ENCODE results near the gene ZNF277.

The ZNF277 gene

GRCh38 chr7:112205343-112206237 lies 905 bp upstream of the ZNF277 start:
- Mint-ChIP-seq H3K9me3 (no peaks in the 10 kb centered on the region), H3K4me3 (peak overlapping the region; percentile 96), H3K36me3 (ENCODE audit: insufficient read depth) (peaks cover 9% of the 10 kb centered on the region), H3K27me3 (peaks cover 43% of the 10 kb centered on the region), H3K4me1 (peaks cover 32% of the 10 kb centered on the region), H3K27ac (ENCODE audit: low read depth) (no peak overlapping the region)
- DNase-seq (ENCODE audit: low spot score in 2 of 2) (peak; percentile 22 to 33), ATAC-seq (replicated peaks; ENCODE audit: extremely low read depth, poor library complexity, severe bottlenecking) (peak; percentile 13)

GRCh38 chr7:112206991-112207592 lies 597 bp downstream of the ZNF277 start:
- DNase-seq (ENCODE audit: low spot score in 2 of 2) (no peak), ATAC-seq (replicated peaks; ENCODE audit: extremely low read depth, poor library complexity, severe bottlenecking) (no peak)
- peaks cover 42% of the 10 kb centered on the region for H3K4me1 Mint-ChIP-seq
- peak overlapping the region; percentile 89 for H3K27ac Mint-ChIP-seq (ENCODE audit: low read depth)
- H3K9me3 Mint-ChIP-seq = no peaks in the 10 kb centered on the region
- H3K4me3 Mint-ChIP-seq = peak overlapping the region; percentile 96
- H3K36me3 Mint-ChIP-seq (ENCODE audit: insufficient read depth) = peaks cover 7% of the 10 kb centered on the region
- peaks cover 28% of the 10 kb centered on the region for H3K27me3 Mint-ChIP-seq

- Mint-ChIP-seq H3K4me1 (peaks cover 46% of the 10 kb centered on the region), H3K4me3 (peak overlapping the region; percentile 96), H3K9me3 (no peaks in the 10 kb centered on the region), H3K36me3 (ENCODE audit: insufficient read depth) (peaks cover 7% of the 10 kb centered on the region), H3K27ac (ENCODE audit: low read depth) (no peak overlapping the region), H3K27me3 (peaks cover 21% of the 10 kb centered on the region)
- DNase-seq (ENCODE audit: low spot score in 2 of 2) (no peak), ATAC-seq (replicated peaks; ENCODE audit: extremely low read depth, poor library complexity, severe bottlenecking) (no peak)
These were observed 1.3 kb downstream of the ZNF277 start for GRCh38 chr7:112207765-112208164.

GRCh38 chr7:112211348-112211907 lies 4.9 kb downstream of the ZNF277 start:
- Mint-ChIP-seq H3K36me3 (ENCODE audit: insufficient read depth) (peaks cover 4% of the 10 kb centered on the region), H3K27ac (ENCODE audit: low read depth) (no peak overlapping the region), H3K27me3 (no peaks in the 10 kb centered on the region), H3K4me3 (no peak overlapping the region), H3K9me3 (no peaks in the 10 kb centered on the region), H3K4me1 (peaks cover 34% of the 10 kb centered on the region)
- DNase-seq (ENCODE audit: low spot score in 2 of 2) (no peak), ATAC-seq (replicated peaks; ENCODE audit: extremely low read depth, poor library complexity, severe bottlenecking) (no peak)

DNA sequence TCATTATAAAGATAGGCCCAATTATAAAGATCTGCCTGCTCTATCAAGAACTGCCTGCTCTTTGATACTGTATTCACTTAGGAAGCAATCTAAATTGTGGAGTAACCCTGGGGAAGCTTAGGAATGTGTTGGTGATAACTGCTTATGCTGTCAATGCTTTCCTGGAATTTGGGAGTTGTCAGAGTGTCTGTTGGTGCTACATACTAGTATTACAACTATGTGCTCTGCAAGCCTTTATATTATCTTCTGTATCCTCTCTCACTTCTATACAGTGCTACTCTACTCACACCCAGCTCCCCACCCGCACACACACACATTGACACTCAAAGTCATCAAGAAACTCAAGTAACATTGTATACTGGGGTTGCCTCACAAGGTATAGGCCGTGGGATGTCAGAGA lies 6.1 kb downstream of the ZNF277 start:
- Mint-ChIP-seq H3K27me3 (no peaks in the 10 kb centered on the region), H3K4me3 (no peak overlapping the region), H3K9me3 (no peaks in the 10 kb centered on the region), H3K4me1 (peaks cover 32% of the 10 kb centered on the region), H3K36me3 (ENCODE audit: insufficient read depth) (no peaks in the 10 kb centered on the region), H3K27ac (ENCODE audit: low read depth) (no peak overlapping the region)
- ATAC-seq (replicated peaks; ENCODE audit: extremely low read depth, poor library complexity, severe bottlenecking) (no peak), DNase-seq (ENCODE audit: low spot score in 2 of 2) (no peak)

- H3K4me1 Mint-ChIP-seq = peaks cover 37% of the 10 kb centered on the region
- ATAC-seq (replicated peaks; ENCODE audit: extremely low read depth, poor library complexity, severe bottlenecking) = no peak
- no peak overlapping the region for H3K4me3 Mint-ChIP-seq
- H3K27me3 Mint-ChIP-seq = no peaks in the 10 kb centered on the region
- no peaks in the 10 kb centered on the region for H3K36me3 Mint-ChIP-seq (ENCODE audit: insufficient read depth)
- H3K9me3 Mint-ChIP-seq = no peaks in the 10 kb centered on the region
- H3K27ac Mint-ChIP-seq (ENCODE audit: low read depth) = no peak overlapping the region
- DNase-seq (ENCODE audit: low spot score in 2 of 2) = no peak
These were observed 7.2 kb downstream of the ZNF277 start for GRCh38 chr7:112213735-112214134.

DNA sequence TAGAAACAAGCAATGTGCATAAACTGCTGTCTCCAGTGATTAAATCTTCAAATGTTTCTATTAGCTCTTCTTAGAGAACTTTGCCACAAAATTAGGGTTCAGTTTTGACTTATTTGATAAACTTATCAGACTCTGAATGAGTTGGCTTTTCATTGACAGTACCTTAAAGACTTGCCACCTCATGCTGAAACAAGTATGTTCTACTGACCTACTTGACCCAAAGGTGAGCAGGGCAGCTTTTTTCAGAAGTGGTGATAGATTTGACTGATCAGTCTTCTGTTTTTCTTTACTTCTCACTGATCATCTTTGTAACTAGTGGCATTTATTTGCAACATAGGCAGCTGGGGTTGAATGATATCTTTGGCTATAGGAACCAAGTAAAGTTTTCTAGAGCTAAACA lies 7.8 kb downstream of the ZNF277 start:
- Mint-ChIP-seq H3K27me3 (no peaks in the 10 kb centered on the region), H3K4me3 (no peak overlapping the region), H3K36me3 (ENCODE audit: insufficient read depth) (no peaks in the 10 kb centered on the region), H3K27ac (ENCODE audit: low read depth) (no peak overlapping the region), H3K9me3 (no peaks in the 10 kb centered on the region), H3K4me1 (peaks cover 42% of the 10 kb centered on the region)
- ATAC-seq (replicated peaks; ENCODE audit: extremely low read depth, poor library complexity, severe bottlenecking) (no peak), DNase-seq (ENCODE audit: low spot score in 2 of 2) (no peak)

- H3K27me3 Mint-ChIP-seq = no peaks in the 10 kb centered on the region
- no peak overlapping the region for H3K27ac Mint-ChIP-seq (ENCODE audit: low read depth)
- no peak overlapping the region for H3K4me3 Mint-ChIP-seq
- no peak for ATAC-seq (replicated peaks; ENCODE audit: extremely low read depth, poor library complexity, severe bottlenecking)
- peaks cover 48% of the 10 kb centered on the region for H3K4me1 Mint-ChIP-seq
- no peak for DNase-seq (ENCODE audit: low spot score in 2 of 2)
- H3K36me3 Mint-ChIP-seq (ENCODE audit: insufficient read depth) = no peaks in the 10 kb centered on the region
- H3K9me3 Mint-ChIP-seq = no peaks in the 10 kb centered on the region
These were observed 8.4 kb downstream of the ZNF277 start for GRCh38 chr7:112214883-112215282.

DNA sequence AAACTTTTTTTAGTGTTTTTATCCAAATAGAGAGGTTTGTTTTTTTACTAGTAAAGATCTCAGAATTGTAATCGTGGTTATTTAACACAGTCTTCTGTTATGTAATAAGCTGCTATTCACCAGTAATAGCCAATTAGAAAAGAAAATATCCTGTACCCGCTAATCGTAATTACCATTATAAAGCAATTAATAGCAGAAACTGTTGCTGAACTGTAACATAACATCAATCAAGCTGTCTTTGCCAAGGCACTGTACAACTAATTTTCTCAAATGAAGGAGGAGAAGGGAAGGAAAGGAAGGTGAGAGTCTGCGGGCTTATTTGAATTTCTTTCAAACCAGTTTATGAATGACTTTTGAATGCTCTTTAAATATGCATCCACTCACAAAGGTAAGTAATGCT lies 9.3 kb downstream of the ZNF277 start:
- no peaks in the 10 kb centered on the region for H3K27me3 Mint-ChIP-seq
- ATAC-seq (replicated peaks; ENCODE audit: extremely low read depth, poor library complexity, severe bottlenecking) = no peak
- DNase-seq (ENCODE audit: low spot score in 2 of 2) = no peak
- no peak overlapping the region for H3K27ac Mint-ChIP-seq (ENCODE audit: low read depth)
- no peak overlapping the region for H3K4me3 Mint-ChIP-seq
- H3K4me1 Mint-ChIP-seq = peaks cover 53% of the 10 kb centered on the region
- no peaks in the 10 kb centered on the region for H3K9me3 Mint-ChIP-seq
- no peaks in the 10 kb centered on the region for H3K36me3 Mint-ChIP-seq (ENCODE audit: insufficient read depth)

DNA sequence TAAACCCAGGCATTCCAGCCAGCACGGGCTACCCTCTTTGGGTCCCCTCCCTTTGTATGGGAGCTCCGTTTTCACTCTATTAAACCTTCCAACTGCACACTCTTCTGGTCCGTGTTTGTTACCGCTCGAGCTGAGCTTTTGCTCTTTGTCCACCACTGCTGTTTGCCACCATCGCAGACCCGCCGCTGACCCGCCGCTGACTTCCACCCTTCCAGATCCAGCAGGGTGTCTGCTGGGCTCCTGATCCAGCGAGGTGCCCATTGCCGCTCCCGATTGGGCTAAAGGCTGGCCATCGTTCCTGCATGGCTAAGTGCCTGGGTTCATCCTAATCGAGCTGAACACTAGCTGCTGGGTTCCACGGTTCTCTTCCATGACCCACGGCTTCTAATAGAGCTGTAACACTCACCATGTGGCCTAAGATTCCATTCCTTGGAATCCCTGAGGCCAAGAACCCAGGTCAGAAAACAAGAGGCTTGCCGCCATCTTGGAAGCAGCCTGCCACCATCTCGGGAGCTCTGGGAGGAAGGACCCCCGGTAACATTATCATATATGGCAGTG lies 14.5 kb downstream of the ZNF277 start:
- no peak overlapping the region for H3K4me3 Mint-ChIP-seq

DNA sequence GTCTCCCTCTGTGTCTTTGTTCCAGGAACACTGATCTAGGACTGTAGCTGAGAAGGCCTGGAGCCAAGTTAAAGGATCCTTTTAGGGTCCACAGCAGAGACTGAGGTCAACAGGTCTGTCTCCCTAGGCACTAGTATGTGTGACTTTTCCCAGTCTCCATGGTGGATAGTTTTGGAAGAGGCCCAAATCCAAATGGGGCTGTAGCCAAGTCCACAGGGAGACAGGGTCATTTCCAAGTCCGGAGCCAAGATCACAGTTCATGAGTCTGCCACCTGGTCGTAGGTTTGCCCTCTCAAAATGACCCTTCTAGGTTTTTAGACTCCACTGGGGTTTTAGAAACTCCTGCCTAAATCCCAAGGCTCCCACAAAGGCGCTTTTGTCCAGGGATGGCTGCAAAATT lies 16.8 kb downstream of the ZNF277 start:
- ATAC-seq (replicated peaks; ENCODE audit: extremely low read depth, poor library complexity, severe bottlenecking) = no peak
- Mint-ChIP-seq H3K27ac (ENCODE audit: low read depth) (no peak overlapping the region), H3K4me3 (no peak overlapping the region)

More for the DNA sequence above, 14.5 kb downstream of the ZNF277 start:
- DNase-seq (ENCODE audit: low spot score in 2 of 2) (no peak), ATAC-seq (replicated peaks; ENCODE audit: extremely low read depth, poor library complexity, severe bottlenecking) (no peak)
- Mint-ChIP-seq H3K36me3 (ENCODE audit: insufficient read depth) (no peaks in the 10 kb centered on the region), H3K4me1 (peaks cover 60% of the 10 kb centered on the region), H3K9me3 (no peaks in the 10 kb centered on the region), H3K27ac (ENCODE audit: low read depth) (no peak overlapping the region), H3K27me3 (no peaks in the 10 kb centered on the region)

DNA sequence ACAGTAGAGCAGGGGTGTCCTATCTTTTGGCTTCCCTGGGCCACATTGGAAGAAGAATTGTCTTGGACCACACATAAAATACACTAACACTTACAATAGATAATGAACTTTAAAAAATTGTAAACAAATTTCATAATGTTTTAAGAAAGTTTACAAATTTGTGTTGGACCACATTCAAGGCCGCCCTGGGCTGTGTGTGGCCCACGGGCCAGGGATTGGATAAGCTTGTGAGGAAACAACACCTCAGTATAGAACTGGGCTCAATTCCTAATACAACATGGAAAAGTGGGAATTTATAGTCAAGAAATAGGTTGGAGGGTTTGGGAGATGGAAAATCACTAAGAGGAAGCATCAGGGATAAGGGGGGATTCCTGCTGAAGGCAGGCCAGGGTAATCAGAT lies 17.7 kb downstream of the ZNF277 start:
- DNase-seq (ENCODE audit: low spot score in 2 of 2) (no peak), ATAC-seq (replicated peaks; ENCODE audit: extremely low read depth, poor library complexity, severe bottlenecking) (no peak)
- H3K4me1 Mint-ChIP-seq = peaks cover 61% of the 10 kb centered on the region
- H3K27ac Mint-ChIP-seq (ENCODE audit: low read depth) = no peak overlapping the region
- H3K4me3 Mint-ChIP-seq = no peak overlapping the region
- no peaks in the 10 kb centered on the region for H3K27me3 Mint-ChIP-seq
- H3K36me3 Mint-ChIP-seq (ENCODE audit: insufficient read depth) = peaks cover 1% of the 10 kb centered on the region
- no peaks in the 10 kb centered on the region for H3K9me3 Mint-ChIP-seq

More for the DNA sequence above, 16.8 kb downstream of the ZNF277 start:
- Mint-ChIP-seq H3K9me3 (no peaks in the 10 kb centered on the region), H3K4me1 (peaks cover 63% of the 10 kb centered on the region), H3K27me3 (no peaks in the 10 kb centered on the region), H3K36me3 (ENCODE audit: insufficient read depth) (no peaks in the 10 kb centered on the region)
- no peak for DNase-seq (ENCODE audit: low spot score in 2 of 2)
